ENCODE results near the gene COQ9.

COQ9 gene

DNA sequence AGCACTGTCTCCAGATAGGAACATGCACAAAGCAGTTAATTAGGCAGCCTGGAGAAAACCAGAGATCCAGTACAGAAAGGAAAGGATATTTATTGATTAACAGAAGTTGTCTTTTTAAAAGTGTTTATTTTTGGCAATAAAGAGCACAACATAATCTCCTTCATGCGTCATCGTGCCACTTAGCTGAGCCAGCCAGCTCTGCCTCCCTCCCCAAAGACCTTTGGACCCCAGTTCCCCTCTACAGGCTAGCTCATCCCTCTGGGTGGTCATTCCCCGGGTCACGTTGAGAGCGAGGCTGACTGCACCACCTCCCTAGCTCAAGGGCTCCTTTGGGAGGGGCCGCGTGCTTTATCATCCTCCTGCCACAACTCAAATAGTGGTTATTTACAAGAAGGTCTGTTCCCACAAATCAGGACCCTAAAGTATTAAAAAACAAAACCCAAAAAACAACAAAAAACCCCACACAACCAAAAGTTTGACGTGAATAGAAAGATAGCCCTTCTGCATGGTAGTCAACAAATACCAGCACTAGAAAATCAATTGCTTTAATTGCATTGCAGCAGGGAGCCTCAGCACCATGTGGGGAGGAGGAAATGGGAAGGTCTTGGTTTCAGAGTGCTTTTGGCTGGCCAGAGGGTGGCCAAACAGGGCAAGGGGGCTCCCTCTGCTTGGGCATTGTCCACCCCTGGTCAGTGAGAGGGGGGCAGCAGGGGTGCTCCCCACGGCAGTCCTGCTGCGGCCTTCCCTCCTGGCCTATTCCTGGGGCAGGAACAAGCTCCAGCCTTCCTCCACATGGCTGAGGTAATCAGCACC lies 24.8 kb downstream of the COQ9 start:
- DNase-seq (ENCODE audit: low read depth in 2 of 2), result no peak

- DNase-seq (ENCODE audit: low read depth in 2 of 2), result no peak
Observed at GRCh38 chr16:57472665-57473060, 25.4 kb downstream of the COQ9 start.

GRCh38 chr16:57473176-57473840 lies 26.0 kb downstream of the COQ9 start:
- DNase-seq (ENCODE audit: low read depth in 2 of 2), result no peak

GRCh38 chr16:57473906-57474305 lies 26.6 kb downstream of the COQ9 start:
- DNase-seq (ENCODE audit: low read depth in 2 of 2), result no peak

- DNase-seq (ENCODE audit: low read depth in 2 of 2), result no peak
Observed at GRCh38 chr16:57474671-57475661, 27.7 kb downstream of the COQ9 start.

- peak; percentile 64 to 76 for DNase-seq (ENCODE audit: low read depth in 2 of 2)
Observed at GRCh38 chr16:57475711-57476339, 28.5 kb downstream of the COQ9 start.

DNA sequence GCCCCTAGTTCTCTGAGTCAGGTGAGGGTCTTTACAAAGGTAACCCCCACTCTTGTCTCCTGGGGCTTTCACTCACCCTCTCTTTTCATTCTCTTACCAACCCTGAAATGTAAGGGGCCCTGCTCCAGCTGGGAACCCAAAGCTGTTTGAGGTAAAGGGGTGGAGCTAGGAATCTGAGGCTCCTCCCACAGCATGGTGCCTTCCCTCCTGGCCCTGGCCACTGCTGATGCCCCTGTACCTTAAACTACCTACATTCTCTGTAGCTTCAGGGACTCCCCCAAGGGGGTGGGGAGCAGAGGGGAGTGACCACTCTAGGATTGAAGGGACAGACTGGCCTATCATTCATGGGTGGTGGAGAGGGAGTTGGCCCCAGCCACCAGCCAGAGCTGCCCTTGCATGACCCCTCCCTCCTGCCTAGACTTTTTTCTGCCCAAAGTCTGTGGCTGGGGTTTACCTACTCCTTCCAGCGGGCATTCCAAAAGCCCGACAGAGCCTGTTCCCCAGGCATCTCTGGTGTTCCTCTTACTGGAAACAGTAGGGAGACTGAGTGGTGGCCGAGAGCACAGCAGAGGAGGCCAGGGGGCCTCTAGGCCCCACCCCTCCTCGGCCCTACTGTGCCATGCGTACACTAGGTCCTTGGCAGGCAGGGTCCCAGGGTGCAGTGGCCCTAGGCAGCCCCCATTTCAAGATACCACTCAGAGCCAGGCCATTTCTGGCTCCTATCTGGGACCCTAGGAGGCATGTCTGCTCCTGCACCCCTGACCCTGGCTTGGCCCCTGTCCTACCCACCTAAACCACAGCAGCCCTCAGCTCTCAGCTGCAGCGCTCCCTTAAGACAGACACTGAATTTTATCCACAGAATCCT lies 29.5 kb downstream of the COQ9 start:
- DNase-seq (ENCODE audit: low read depth in 2 of 2), result no peak

DNA sequence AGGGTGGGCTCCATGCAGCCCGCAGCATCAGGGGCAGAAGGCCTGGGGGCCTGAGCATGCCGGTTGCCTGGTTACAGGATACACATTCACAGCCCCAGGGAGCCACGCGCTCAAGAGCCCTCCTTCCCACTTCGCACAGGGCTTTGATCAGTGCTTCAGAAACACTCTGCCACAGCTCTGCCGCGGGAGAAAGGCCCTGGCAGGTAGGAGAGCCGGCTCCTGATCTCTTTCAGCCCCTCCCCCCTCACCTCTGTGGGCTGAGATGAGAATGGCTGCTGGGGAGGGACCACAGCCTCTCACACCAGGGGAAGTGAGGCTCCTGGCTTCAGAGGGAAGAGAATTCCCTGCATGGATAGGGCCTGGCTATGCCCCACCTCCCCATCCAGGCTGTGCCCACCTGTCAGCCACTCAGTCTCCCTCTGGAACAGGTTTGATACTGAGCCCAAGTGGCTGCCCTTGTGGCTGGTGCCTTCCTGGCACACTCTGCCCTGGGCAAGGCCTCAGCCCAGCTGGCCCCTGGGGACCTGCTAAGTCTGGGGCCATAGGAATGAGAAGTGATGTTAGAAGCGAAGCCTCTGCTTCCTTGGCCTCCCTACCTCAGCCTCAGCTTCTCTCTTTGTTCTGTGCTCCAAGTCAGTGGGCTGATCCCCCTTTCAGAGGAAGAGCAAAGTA lies 30.4 kb downstream of the COQ9 start:
- no peak for DNase-seq (ENCODE audit: low read depth in 2 of 2)

GRCh38 chr16:57478396-57479204 lies 31.3 kb downstream of the COQ9 start:
- DNase-seq (ENCODE audit: low read depth in 2 of 2), result no peak

- DNase-seq (ENCODE audit: low read depth in 2 of 2), result no peak
Observed at GRCh38 chr16:57479205-57479975, 32.1 kb downstream of the COQ9 start.

GRCh38 chr16:57479976-57480753 lies 32.9 kb downstream of the COQ9 start:
- no peak for DNase-seq (ENCODE audit: low read depth in 2 of 2)

GRCh38 chr16:57480754-57481230 lies 33.5 kb downstream of the COQ9 start:
- no peak for DNase-seq (ENCODE audit: low read depth in 2 of 2)

DNA sequence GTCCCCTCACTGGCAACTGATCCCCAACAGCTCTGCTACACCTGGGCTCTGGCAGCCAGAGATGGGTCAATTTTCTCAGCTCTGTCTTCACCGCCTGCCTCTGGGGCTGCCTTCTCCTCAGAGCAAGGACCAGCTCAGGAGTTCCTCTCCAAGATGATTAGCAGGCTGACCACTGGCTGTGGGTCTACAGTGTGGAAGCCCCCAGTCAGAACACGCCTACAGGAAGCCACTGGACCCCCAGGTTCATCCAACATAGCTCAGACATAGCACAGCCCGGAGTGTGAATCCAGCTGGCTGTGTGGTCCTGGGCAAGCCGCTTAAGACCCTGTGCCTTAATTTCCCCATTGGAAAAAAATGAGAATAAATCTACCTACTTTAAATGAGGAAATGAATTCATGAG lies 34.1 kb downstream of the COQ9 start:
- no peak for DNase-seq (ENCODE audit: low read depth in 2 of 2)

DNA sequence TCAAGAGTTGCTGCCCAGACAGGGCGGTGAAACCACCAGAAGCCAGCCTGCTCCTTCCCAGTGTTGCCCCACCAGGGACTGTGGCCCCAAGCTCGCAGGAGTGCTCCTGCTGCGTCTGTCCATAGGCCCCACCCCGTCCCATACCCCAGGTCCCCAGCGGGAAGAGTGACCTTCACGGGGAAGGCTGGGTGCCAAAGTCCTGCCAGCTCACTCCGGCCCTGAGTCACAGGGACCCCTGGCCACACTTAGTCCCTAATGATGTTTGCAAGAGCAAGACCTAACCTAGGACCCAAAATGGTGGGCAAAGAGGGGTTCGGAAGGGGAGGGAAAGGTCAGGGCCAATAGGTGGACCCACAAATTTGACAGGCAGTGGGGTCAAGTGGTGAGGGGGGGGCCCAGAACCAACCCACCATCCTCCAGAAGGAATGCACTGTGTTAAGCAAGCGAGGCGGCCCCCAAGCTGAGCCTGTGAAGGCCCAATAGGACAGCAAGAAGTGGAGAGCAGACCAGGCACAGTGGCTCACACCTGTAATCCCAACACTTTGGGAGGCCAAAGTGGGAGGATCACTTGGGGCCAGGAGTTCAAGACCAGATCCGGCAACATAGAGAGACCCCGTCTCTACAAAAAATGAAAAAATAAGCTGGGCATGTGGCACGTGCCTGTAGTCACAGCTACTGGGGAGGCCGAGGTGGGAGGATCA lies 35.7 kb downstream of the COQ9 start:
- no peak for DNase-seq (ENCODE audit: low read depth in 2 of 2)

DNA sequence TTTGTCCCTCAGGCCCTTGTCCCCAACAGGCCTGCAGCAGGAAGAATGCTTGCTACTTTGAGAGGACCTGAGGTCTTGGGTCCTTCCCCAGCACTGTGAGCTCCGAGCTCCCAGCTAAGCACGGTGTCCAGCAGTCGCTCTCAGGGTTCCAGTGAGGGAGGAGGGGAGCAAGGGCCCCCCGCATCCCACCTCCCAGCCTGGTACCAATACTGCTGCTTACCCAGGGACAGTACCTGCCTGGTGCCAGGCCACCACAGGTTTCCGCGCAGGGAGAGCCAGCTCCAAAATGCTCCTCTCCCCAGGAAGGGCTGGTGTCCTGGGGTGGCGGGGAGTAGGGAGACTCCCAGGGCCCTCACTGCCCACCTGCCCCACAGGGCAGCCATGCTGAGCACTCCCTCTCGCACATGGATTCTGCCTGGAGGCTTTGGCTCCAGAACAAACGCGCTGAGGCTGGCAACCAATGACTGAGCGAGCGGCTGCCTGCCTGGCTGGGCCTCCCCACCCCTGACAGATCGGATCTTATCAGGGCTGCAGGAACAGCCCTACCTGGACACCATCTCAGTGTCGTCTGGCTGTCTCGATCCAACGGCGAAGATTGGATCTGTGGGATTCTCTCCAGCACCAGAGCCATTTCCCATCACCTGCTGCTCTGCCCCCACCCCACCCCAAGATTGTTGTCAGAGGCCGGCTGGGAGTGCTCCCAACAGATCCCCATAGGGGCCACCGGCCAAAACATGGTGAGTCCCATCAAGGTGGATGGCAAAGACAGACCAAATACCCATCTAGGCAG lies 36.6 kb downstream of the COQ9 start:
- no peak for DNase-seq (ENCODE audit: low read depth in 2 of 2)

DNA sequence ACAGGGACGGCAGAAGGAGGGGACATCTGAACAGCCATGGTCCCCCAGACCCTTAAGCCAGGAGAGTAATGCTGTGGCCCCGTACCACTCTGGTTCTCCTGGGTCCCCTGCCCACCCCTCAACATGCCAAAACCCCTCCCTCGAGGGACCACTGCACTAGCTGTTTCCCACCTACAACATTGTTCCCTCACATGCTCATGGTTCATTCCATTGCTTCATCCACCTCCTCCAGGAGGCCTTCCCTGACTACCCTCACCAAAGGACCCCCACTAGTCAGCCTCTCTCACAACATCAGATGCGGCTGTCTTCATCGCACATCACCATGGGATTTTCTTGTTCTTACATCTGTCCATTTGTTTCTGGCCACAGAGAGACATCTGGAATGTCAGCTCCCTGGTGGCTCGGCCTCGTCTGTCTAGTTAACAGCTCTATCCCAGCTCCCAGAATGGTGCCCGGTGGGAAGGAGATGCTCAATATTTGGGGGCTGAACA lies 37.3 kb downstream of the COQ9 start:
- no peak for DNase-seq (ENCODE audit: low read depth in 2 of 2)

All from stimulated activated CD4-positive, alpha-beta T cell treated with anti-CD3 and anti-CD28 coated beads, Interleukin-4, amount 100 ng/mL, for 48 hours (primary cell).